ENCODE results near the gene IRX2.

IRX2 gene

GRCh38 chr5:2751592-2752021, at the start of gene IRX2:
TSS of gene IRX2 (minus strand) at chr5:2751677. CDS start at chr5:2751413, 264 bp downstream.
- DNase-seq (ENCODE audit: low read depth, low spot score), result peak; percentile 95

GRCh38 chr5:2800035-2800434, 48.6 kb upstream of the IRX2 start:
- DNase-seq (ENCODE audit: low read depth, low spot score), result no peak

GRCh38 chr5:2797981-2798380, 46.5 kb upstream of the IRX2 start:
- DNase-seq (ENCODE audit: low read depth, low spot score), result no peak

GRCh38 chr5:2797160-2797559, 45.7 kb upstream of the IRX2 start:
- DNase-seq (ENCODE audit: low read depth, low spot score), result no peak

- no peak for DNase-seq (ENCODE audit: low read depth, low spot score)
These were observed 31.7 kb upstream of the IRX2 start for GRCh38 chr5:2783223-2783622.

GRCh38 chr5:2782658-2783057, 31.2 kb upstream of the IRX2 start:
- no peak for DNase-seq (ENCODE audit: low read depth, low spot score)

GRCh38 chr5:2780421-2781171, 29.1 kb upstream of the IRX2 start:
- peak; percentile 94 for DNase-seq (ENCODE audit: low read depth, low spot score)

- DNase-seq (ENCODE audit: low read depth, low spot score), result peak; percentile 64
These were observed 28.0 kb upstream of the IRX2 start for GRCh38 chr5:2779459-2779858.

- no peak for DNase-seq (ENCODE audit: low read depth, low spot score)
These were observed 25.1 kb upstream of the IRX2 start for GRCh38 chr5:2776337-2777302.

GRCh38 chr5:2773327-2773726, 21.9 kb upstream of the IRX2 start:
- no peak for DNase-seq (ENCODE audit: low read depth, low spot score)

GRCh38 chr5:2767089-2767488, 15.6 kb upstream of the IRX2 start:
- no peak for DNase-seq (ENCODE audit: low read depth, low spot score)

GRCh38 chr5:2764581-2764980, 13.1 kb upstream of the IRX2 start:
- no peak for DNase-seq (ENCODE audit: low read depth, low spot score)

GRCh38 chr5:2763533-2763794, 12.0 kb upstream of the IRX2 start:
- DNase-seq (ENCODE audit: low read depth, low spot score), result no peak

GRCh38 chr5:2762744-2763532, 11.5 kb upstream of the IRX2 start:
- no peak for DNase-seq (ENCODE audit: low read depth, low spot score)

- DNase-seq (ENCODE audit: low read depth, low spot score), result peak; percentile 39
These were observed 10.5 kb upstream of the IRX2 start for GRCh38 chr5:2761921-2762488.

GRCh38 chr5:2759696-2760461, 8.4 kb upstream of the IRX2 start:
- no peak for DNase-seq (ENCODE audit: low read depth, low spot score)

GRCh38 chr5:2759091-2759490, 7.6 kb upstream of the IRX2 start:
- no peak for DNase-seq (ENCODE audit: low read depth, low spot score)

- no peak for DNase-seq (ENCODE audit: low read depth, low spot score)
These were observed 7.2 kb upstream of the IRX2 start for GRCh38 chr5:2758632-2759031.

GRCh38 chr5:2757563-2758351, 6.3 kb upstream of the IRX2 start:
- peak; percentile 79 for DNase-seq (ENCODE audit: low read depth, low spot score)
